HG02938 (cell line): ENCODE data around the gene PODN.

ENCODE experiments used
- ATAC-seq: cut with Tn5 transposase; IDR thresholded peaks from one replicate; pipeline ENCODE4 v1.9.1; 2021; ENCODE audit warnings: mild to moderate bottlenecking, moderate library complexity; ENCODE audit not compliant: unreplicated experiment

The PODN gene

GRCh38 chr1:53073868-53074311 lies 11.9 kb downstream of the PODN start:
- ATAC-seq: no peak

GRCh38 chr1:53074313-53075154 lies 12.5 kb downstream of the PODN start:
- ATAC-seq: no peak

GRCh38 chr1:53075206-53075605 lies 13.2 kb downstream of the PODN start:
- ATAC-seq: no peak

GRCh38 chr1:53075761-53076163 lies 13.7 kb downstream of the PODN start:
- ATAC-seq: no peak

- no peak for ATAC-seq
Observed at GRCh38 chr1:53076165-53076564, 14.2 kb downstream of the PODN start.

- no peak for ATAC-seq
Observed at GRCh38 chr1:53076721-53077598, 14.9 kb downstream of the PODN start.

- ATAC-seq: no peak
Observed at GRCh38 chr1:53077599-53077965, 15.6 kb downstream of the PODN start.

- no peak for ATAC-seq
Observed at GRCh38 chr1:53078333-53079101, 16.5 kb downstream of the PODN start.

- ATAC-seq: no peak
Observed at GRCh38 chr1:53079251-53079650, 17.2 kb downstream of the PODN start.

- no peak for ATAC-seq
Observed at GRCh38 chr1:53080041-53080440, 18.0 kb downstream of the PODN start.

GRCh38 chr1:53080769-53081168 lies 18.8 kb downstream of the PODN start:
- no peak for ATAC-seq

GRCh38 chr1:53081384-53082066 lies 19.5 kb downstream of the PODN start:
- no peak for ATAC-seq

GRCh38 chr1:53082826-53083455 lies 20.9 kb downstream of the PODN start:
- no peak for ATAC-seq

GRCh38 chr1:53083636-53084588 lies 21.9 kb downstream of the PODN start:
- ATAC-seq: no peak

GRCh38 chr1:53084589-53084971 lies 22.6 kb downstream of the PODN start:
- no peak for ATAC-seq

GRCh38 chr1:53085405-53085804 lies 23.4 kb downstream of the PODN start:
- no peak for ATAC-seq

- ATAC-seq: no peak
Observed at GRCh38 chr1:53086491-53087070, 24.6 kb downstream of the PODN start.
